Gastroesophageal sphincter (tissue), 4 donors: Measurements from ENCODE around the gene B3GAT1. TPM values are rescaled to one million over a fixed set of nuclear protein-coding genes. Genes with fewer than 3 reads are reported as not detected.

Experiments
- ATAC-seq: fragments of 150-250 bp; one replicate; pipeline ENCODE4 v1.9.1; 2016; ENCODE audit warnings: mild to moderate bottlenecking, moderate library complexity
- H3K27ac ChIP-seq, 4 donors: fragments of 200-600 bp; sonication (generic) in 3 of 4; 1 replicate in 3 of 4; 2 replicates in 1 of 4; pipeline ENCODE4 v1.5.1; 2016 to 2019
- H3K27me3 ChIP-seq: fragments of 200-600 bp; sonication (generic); one replicate; pipeline ENCODE4 v1.5.1; 2019
- H3K36me3 ChIP-seq, 2 donors: fragments of 200-600 bp; sonication (generic); one replicate each; pipeline ENCODE4 v1.5.1; 2019; ENCODE audit warnings: control low read depth in 1 of 2
- H3K4me1 ChIP-seq, 3 donors: fragments of 200-600 bp; sonication (generic); 1 replicate in 2 of 3; 2 replicates in 1 of 3; pipeline ENCODE4 v1.5.1; 2016 to 2019; ENCODE audit warnings: control low read depth in 2 of 3
- H3K4me3 ChIP-seq, 2 donors: fragments of 200-600 bp; sonication (generic); one replicate each; pipeline ENCODE4 v1.5.1; 2019; ENCODE audit warnings: mild to moderate bottlenecking in 1 of 2, moderate library complexity in 1 of 2
- H3K9me3 ChIP-seq, 3 donors: fragments of 200-600 bp; sonication (generic); one replicate each; pipeline ENCODE4 v1.5.1; 2017 to 2019; ENCODE audit warnings: control low read depth in 2 of 3
- EP300 ChIP-seq: sonication (generic); formaldehyde crosslinking; IDR thresholded peaks from one replicate; pipeline ENCODE4 v1.6.1; 2017; ENCODE audit warnings: antibody characterized with exemption, mild to moderate bottlenecking
- POLR2A ChIP-seq, 2 donors: fragments of 450-650 bp; IDR thresholded peaks; one replicate each; pipeline ENCODE4 v1.6.1; 2017; ENCODE audit warnings: antibody characterized with exemption in 2 of 2, mild to moderate bottlenecking in 2 of 2, moderate library complexity in 1 of 2
- POLR2AphosphoS5 ChIP-seq: sonication (generic); formaldehyde crosslinking; IDR thresholded peaks from one replicate; pipeline ENCODE4 v1.6.1; 2017; ENCODE audit warnings: antibody characterized with exemption
- WGBS, 2 donors: methylation state at CpG; one replicate each; pipeline ENCODE4 v1.1.5; 2018; ENCODE audit warnings: low coverage in 1 of 2; 5-methylcytosine and 5-hydroxymethylcytosine counted together
- total RNA-seq, 4 donors: library from RNA; depleted of rRNA; stranded (reverse); fragments of >200 nt; gene quantifications; one replicate each; pipeline ENCODE4 v1.1.0, GENCODE V29; 2016
- TF ChIP-seq, protein P1 (sequence below), 4 experiments: fragments of 200-600 bp in 2 of 4; fragments of 450-650 bp in 2 of 4; sonication (generic) in 1 of 4; IDR thresholded peaks; one replicate each; pipeline ENCODE4 v1.5.1; 2017 to 2019; ENCODE audit warnings: antibody characterized with exemption in 4 of 4, mild to moderate bottlenecking in 2 of 4, moderate library complexity in 2 of 4

The B3GAT1 gene
- total RNA-seq, 4 donors from 2014 or later = 0.08 to 0.52 (median 0.29) TPM

DNA sequence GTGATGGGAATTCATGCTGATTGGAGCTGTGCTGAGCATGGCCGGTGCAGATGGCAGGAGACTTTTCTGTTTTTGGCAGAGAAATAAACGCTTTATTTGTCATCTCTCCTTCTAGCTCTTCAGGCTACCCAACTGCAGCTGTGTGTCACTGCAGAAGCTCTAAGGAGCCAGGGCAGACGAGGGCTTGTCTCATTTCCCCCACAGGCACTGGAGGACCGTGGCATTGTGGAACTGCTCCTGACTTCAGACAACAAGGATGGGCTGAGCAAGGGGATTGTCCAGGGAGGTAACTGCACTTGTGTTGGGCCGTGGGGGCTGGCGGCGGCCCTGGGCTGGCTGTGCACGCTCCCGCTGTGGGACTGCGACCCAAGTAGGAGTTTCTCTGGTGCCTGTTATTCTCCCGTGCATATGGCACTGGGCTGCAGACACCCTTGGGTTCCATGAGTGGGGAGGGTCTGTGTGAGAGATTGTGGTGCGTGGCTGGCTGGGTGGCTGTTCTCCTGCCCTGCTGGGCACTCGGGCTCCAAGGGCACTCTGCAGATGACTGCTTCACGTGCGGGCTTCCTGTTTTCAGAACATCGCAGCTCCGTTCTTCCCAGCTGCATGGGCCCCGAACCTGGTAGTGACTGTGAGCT lies 53.1 kb downstream of the B3GAT1 start:
- H3K36me3 ChIP-seq = no peaks in the 10 kb centered on the region
- H3K27ac ChIP-seq = no peak overlapping the region
- H3K4me1 ChIP-seq = peaks cover 0 to 6% (median 0%) of the 10 kb centered on the region in 3 donors
- no peak overlapping the region for H3K4me3 ChIP-seq
- WGBS, 2 donors = 78 to 80% methylated on average over 2 to 9 of the region's 18 CpGs
- H3K9me3 ChIP-seq = no peaks in the 10 kb centered on the region
- H3K27me3 ChIP-seq = peaks cover 9% of the 10 kb centered on the region
- TF ChIP-seq POLR2A (IDR thresholded peaks at IDR 0.05) (no peak), POLR2AphosphoS5 (no peak), EP300 (no peak)
- TF ChIP-seq, protein P1, sequence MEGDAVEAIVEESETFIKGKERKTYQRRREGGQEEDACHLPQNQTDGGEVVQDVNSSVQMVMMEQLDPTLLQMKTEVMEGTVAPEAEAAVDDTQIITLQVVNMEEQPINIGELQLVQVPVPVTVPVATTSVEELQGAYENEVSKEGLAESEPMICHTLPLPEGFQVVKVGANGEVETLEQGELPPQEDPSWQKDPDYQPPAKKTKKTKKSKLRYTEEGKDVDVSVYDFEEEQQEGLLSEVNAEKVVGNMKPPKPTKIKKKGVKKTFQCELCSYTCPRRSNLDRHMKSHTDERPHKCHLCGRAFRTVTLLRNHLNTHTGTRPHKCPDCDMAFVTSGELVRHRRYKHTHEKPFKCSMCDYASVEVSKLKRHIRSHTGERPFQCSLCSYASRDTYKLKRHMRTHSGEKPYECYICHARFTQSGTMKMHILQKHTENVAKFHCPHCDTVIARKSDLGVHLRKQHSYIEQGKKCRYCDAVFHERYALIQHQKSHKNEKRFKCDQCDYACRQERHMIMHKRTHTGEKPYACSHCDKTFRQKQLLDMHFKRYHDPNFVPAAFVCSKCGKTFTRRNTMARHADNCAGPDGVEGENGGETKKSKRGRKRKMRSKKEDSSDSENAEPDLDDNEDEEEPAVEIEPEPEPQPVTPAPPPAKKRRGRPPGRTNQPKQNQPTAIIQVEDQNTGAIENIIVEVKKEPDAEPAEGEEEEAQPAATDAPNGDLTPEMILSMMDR (IDR thresholded peaks at IDR 0.05) = no peak
- ATAC-seq = no peak

- H3K36me3 ChIP-seq = no peaks in the 10 kb centered on the region
- H3K4me3 ChIP-seq = no peak overlapping the region
- peaks cover 7% of the 10 kb centered on the region for H3K27me3 ChIP-seq
- TF ChIP-seq EP300 (no peak), POLR2AphosphoS5 (no peak), POLR2A (IDR thresholded peaks at IDR 0.05) (no peak)
- TF ChIP-seq, protein P1 (IDR thresholded peaks at IDR 0.05) = no peak
- ATAC-seq = no peak
- H3K4me1 ChIP-seq = peaks cover 0 to 6% (median 0%) of the 10 kb centered on the region in 3 donors
- WGBS, 2 donors = 89% methylated on average over 5 of the region's 27 CpGs; no CpG with 5 or more reads in 1 of the 2 donors
- H3K27ac ChIP-seq = no peak overlapping the region
- H3K9me3 ChIP-seq = no peaks in the 10 kb centered on the region
Observed at GRCh38 chr11:134358165-134358855, 53.7 kb downstream of the B3GAT1 start.

GRCh38 chr11:134357545-134357839 lies 54.5 kb downstream of the B3GAT1 start:
- WGBS, 2 donors = no CpG with 5 or more reads among the region's 8 CpGs
- TF ChIP-seq, protein P1 (IDR thresholded peaks at IDR 0.05) = no peak
- TF ChIP-seq POLR2A (IDR thresholded peaks at IDR 0.05) (no peak), POLR2AphosphoS5 (no peak), EP300 (no peak)
- Histone ChIP-seq H3K4me1 (peaks cover 0 to 6% (median 0%) of the 10 kb centered on the region in 3 donors), H3K9me3 (no peaks in the 10 kb centered on the region), H3K4me3 (no peak overlapping the region), H3K27me3 (no peaks in the 10 kb centered on the region), H3K27ac (no peak overlapping the region), H3K36me3 (no peaks in the 10 kb centered on the region)
- ATAC-seq = no peak

DNA sequence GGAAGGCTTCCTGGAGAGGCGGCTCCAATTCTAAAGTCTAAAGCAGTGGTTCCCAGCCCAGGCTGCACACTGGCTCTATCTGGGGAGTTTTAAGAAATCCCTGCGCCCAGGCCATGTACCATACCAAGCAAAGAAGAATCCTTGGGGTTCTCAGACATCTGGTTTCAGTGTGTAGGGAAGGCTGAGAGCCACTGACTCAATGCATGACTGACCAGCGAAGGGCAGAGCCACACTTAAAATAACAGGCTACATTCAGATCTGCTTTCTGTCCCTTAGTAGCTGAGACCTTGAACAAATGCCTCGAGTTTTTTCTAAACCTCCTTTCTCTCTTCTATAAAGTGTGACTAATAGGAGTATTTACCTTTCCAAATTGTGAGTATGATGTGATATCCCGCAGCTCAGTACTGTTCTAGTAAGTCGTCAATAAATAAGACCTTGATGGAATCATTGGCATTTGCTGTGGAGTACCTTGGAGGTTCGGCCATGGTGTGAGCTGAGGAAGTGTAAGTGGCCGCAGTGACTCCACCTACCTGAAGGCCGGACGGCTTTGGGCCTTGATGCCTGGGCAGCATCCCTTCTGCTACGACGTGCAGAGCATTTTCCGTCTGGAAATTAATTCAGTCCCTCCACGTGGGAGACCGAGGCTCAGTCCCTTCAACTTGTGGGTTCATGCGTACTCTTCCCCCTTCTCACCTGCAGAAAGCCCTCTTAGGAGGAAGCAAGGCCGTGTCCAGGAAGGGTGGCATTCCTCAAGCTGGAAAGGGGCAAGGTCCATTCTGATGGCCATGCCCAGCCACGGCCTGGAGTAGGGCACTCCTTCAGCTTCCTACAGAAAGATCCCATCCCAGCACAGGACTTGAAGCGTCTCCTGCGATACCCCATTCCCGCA lies 55.1 kb downstream of the B3GAT1 start:
- Histone ChIP-seq H3K4me3 (no peak overlapping the region), H3K27ac (no peak overlapping the region), H3K36me3 (no peaks in the 10 kb centered on the region), H3K27me3 (no peaks in the 10 kb centered on the region), H3K9me3 (no peaks in the 10 kb centered on the region), H3K4me1 (peaks cover 0 to 6% (median 0%) of the 10 kb centered on the region in 3 donors)
- 94 to 96% methylated on average over 7 of the region's 21 CpGs for WGBS, 2 donors
- no peak for ATAC-seq
- TF ChIP-seq EP300 (no peak), POLR2AphosphoS5 (no peak), POLR2A (IDR thresholded peaks at IDR 0.05) (no peak)
- TF ChIP-seq, protein P1 (IDR thresholded peaks at IDR 0.05) = no peak
